H1 (cell line): ENCODE measurements around the gene PHYHD1. TPM values are rescaled to one million over a fixed set of nuclear protein-coding genes. Genes with fewer than 3 reads are reported as not detected.

ENCODE experiments used
- CTCF ChIA-PET: fragments of 300-600 bp; sonication (Branson Sonifier 250); formaldehyde crosslinking; loops from one replicate; lab custom pipeline; 2021; ENCODE audit not compliant: partially characterized antibody; lab: Charles Lee
- POLR2A ChIA-PET: fragments of 300-600 bp; sonication (Branson Sonifier 250); formaldehyde crosslinking; loops from one replicate; lab custom pipeline; 2021; ENCODE audit warnings: inconsistent platforms; ENCODE audit not compliant: partially characterized antibody; lab: Charles Lee
- DNase-seq, 2 experiments: peaks; one replicate each; pipeline versions ENCODE4 v3.0.0 to v3.0.0-alpha.2; 2010 to 2022; ENCODE audit warnings: low spot score in 2 of 2, low read depth in 1 of 2, mixed read lengths in 1 of 2
- FAIRE-seq: peaks from 2 replicates; lab custom pipeline; 2011; peaks lifted over from hg19 to GRCh38; lab: Jason Lieb, UNC
- H2AFZ ChIP-seq: 2 replicates; pipeline ENCODE4 v1.8.1; 2012; ENCODE audit warnings: low read length, inconsistent platforms
- H2AK5ac ChIP-seq: 2 replicates; pipeline ENCODE4 v1.6.1; 2013; ENCODE audit warnings: low read depth, low read length
- H2BK120ac ChIP-seq: replicated peaks from 2 replicates; pipeline ENCODE3; 2013; ENCODE audit warnings: low read depth, low read length, inconsistent platforms
- H2BK12ac ChIP-seq: 2 replicates; pipeline ENCODE4 v1.6.1; 2013; ENCODE audit warnings: low read depth, low read length
- H2BK15ac ChIP-seq: 2 replicates; pipeline ENCODE4 v1.6.1; 2013; ENCODE audit warnings: low read length
- H2BK20ac ChIP-seq: 2 replicates; pipeline ENCODE4 v1.6.1; 2013; ENCODE audit warnings: low read length
- H2BK5ac ChIP-seq: 2 replicates; pipeline ENCODE4 v1.6.1; 2013; ENCODE audit warnings: low read depth, low read length
- H3K14ac ChIP-seq: 2 replicates; pipeline ENCODE4 v1.6.1; 2013; ENCODE audit warnings: inconsistent platforms; ENCODE audit not compliant: insufficient read length
- H3K18ac ChIP-seq: 2 replicates; pipeline ENCODE4 v1.6.1; 2013; ENCODE audit warnings: low read length; ENCODE audit errors: extremely low read depth
- H3K23ac ChIP-seq: 2 replicates; pipeline ENCODE4 v1.6.1; 2013; ENCODE audit warnings: inconsistent platforms; ENCODE audit not compliant: insufficient read length
- H3K23me2 ChIP-seq: 2 replicates; pipeline ENCODE4 v1.6.1; 2013; ENCODE audit warnings: low read depth, low read length
- H3K27ac ChIP-seq: 2 replicates; pipeline ENCODE4 v1.6.1; 2011; ENCODE audit warnings: low read depth, low read length, inconsistent platforms
- H3K27me3 ChIP-seq, 4 experiments: replicated peaks in 1 of 4; 1 replicate in 1 of 4; 2 replicates in 3 of 4; pipeline versions ENCODE4 v1.6.1 to v1.8.1; 2011 to 2013; ENCODE audit warnings: low read length in 3 of 4, mild to moderate bottlenecking in 3 of 4, inconsistent platforms in 2 of 4, mixed read lengths in 2 of 4, moderate library complexity in 1 of 4; ENCODE audit not compliant: control insufficient read depth in 3 of 4, insufficient read depth in 3 of 4; ENCODE audit errors: extremely low read depth in 1 of 4
- H3K36me3 ChIP-seq, 4 experiments: 2 replicates each; pipeline versions ENCODE4 v1.6.1 to v1.8.1; 2011 to 2013; ENCODE audit warnings: mild to moderate bottlenecking in 4 of 4, low read length in 3 of 4, moderate library complexity in 2 of 4, control low read depth in 1 of 4, inconsistent platforms in 1 of 4; ENCODE audit not compliant: insufficient read depth in 4 of 4, control insufficient read depth in 2 of 4
- H3K4ac ChIP-seq: replicated peaks from 2 replicates; pipeline ENCODE3; 2013; ENCODE audit warnings: low read length, low read depth, mixed read lengths, inconsistent platforms; ENCODE audit not compliant: insufficient read length
- H3K4me1 ChIP-seq, 4 experiments: replicated peaks in 1 of 4; 1 replicate in 1 of 4; 2 replicates in 3 of 4; pipeline versions ENCODE4 v1.6.1 to v1.8.1; 2011 to 2013; ENCODE audit warnings: low read length in 3 of 4, inconsistent platforms in 2 of 4, mixed read lengths in 1 of 4; ENCODE audit not compliant: insufficient read depth in 4 of 4, control insufficient read depth in 3 of 4
- H3K4me2 ChIP-seq, 2 experiments: 2 replicates each; pipeline versions ENCODE4 v1.6.1 to v1.8.1; 2011 to 2013; ENCODE audit warnings: low read depth in 2 of 2, low read length in 2 of 2, control low read depth in 1 of 2, inconsistent platforms in 1 of 2, mild to moderate bottlenecking in 1 of 2; ENCODE audit not compliant: insufficient read depth in 1 of 2
- H3K4me3 ChIP-seq, 4 experiments: fragments of 200-600, 300-600 bp in 1 of 4; sonication (generic), shearing (Covaris generic), sonication (Bioruptor Twin) in 1 of 4; 2 replicates each; pipeline versions ENCODE4 v1.5.1 to v1.8.1; 2011 to 2016; ENCODE audit warnings: low read length in 4 of 4, low read depth in 3 of 4, control low read depth in 2 of 4, inconsistent platforms in 2 of 4, mild to moderate bottlenecking in 2 of 4, mixed read lengths in 1 of 4, moderate library complexity in 1 of 4; ENCODE audit not compliant: insufficient read depth in 2 of 4; ENCODE audit errors: extremely low read depth in 1 of 4
- H3K56ac ChIP-seq: replicated peaks from 2 replicates; pipeline ENCODE3; 2013; ENCODE audit warnings: low read depth, mild to moderate bottlenecking, mixed read lengths, low read length, inconsistent platforms; ENCODE audit not compliant: insufficient read length
- H3K79me1 ChIP-seq: 2 replicates; pipeline ENCODE4 v1.6.1; 2013; ENCODE audit warnings: low read depth, low read length, control low read depth
- H3K79me2 ChIP-seq, 2 experiments: 2 replicates each; pipeline versions ENCODE4 v1.6.1 to v1.8.1; 2012 to 2013; ENCODE audit warnings: low read length in 2 of 2, mild to moderate bottlenecking in 2 of 2, inconsistent platforms in 1 of 2; ENCODE audit not compliant: insufficient read depth in 2 of 2, control insufficient read depth in 1 of 2
- H3K9ac ChIP-seq, 4 experiments: replicated peaks in 1 of 4; 1 replicate in 1 of 4; 2 replicates in 3 of 4; pipeline versions ENCODE4 v1.6.1 to v1.8.1; 2011 to 2013; ENCODE audit warnings: low read depth in 3 of 4, low read length in 3 of 4, control low read depth in 2 of 4, mild to moderate bottlenecking in 2 of 4, moderate library complexity in 2 of 4, inconsistent platforms in 1 of 4; ENCODE audit errors: extremely low read depth in 1 of 4
- H3K9me3 ChIP-seq, 2 experiments: 2 replicates each; pipeline versions ENCODE4 v1.6.1 to v1.8.1; 2012 to 2013; ENCODE audit warnings: mild to moderate bottlenecking in 2 of 2, moderate library complexity in 2 of 2, control low read depth in 1 of 2, inconsistent platforms in 1 of 2, low read depth in 1 of 2, low read length in 1 of 2, mixed read lengths in 1 of 2; ENCODE audit not compliant: insufficient read depth in 2 of 2
- H4K20me1 ChIP-seq, 2 experiments: replicated peaks in 1 of 2; 2 replicates each; pipeline versions ENCODE3 to v1.8.1; 2011 to 2013; ENCODE audit warnings: inconsistent platforms in 2 of 2, low read length in 2 of 2, mild to moderate bottlenecking in 1 of 2; ENCODE audit not compliant: insufficient read depth in 2 of 2, control insufficient read depth in 1 of 2
- H4K5ac ChIP-seq: 2 replicates; pipeline ENCODE4 v1.6.1; 2013; ENCODE audit warnings: low read length, low read depth, mixed read lengths, inconsistent platforms; ENCODE audit not compliant: insufficient read length
- H4K8ac ChIP-seq: 2 replicates; pipeline ENCODE4 v1.8.0; 2013; ENCODE audit warnings: mild to moderate bottlenecking, moderate library complexity, low read length, inconsistent platforms; ENCODE audit not compliant: insufficient read depth; ENCODE audit errors: extremely low read depth
- H4K91ac ChIP-seq: replicated peaks from 2 replicates; pipeline ENCODE3; 2013; ENCODE audit warnings: low read length, mixed read lengths, inconsistent platforms; ENCODE audit not compliant: insufficient read length
- E2F6 ChIP-seq: IDR thresholded peaks from 2 replicates; pipeline ENCODE4 v1.6.1; 2012; ENCODE audit warnings: inconsistent platforms
- WGBS, 2 experiments: shearing (Covaris generic) in 1 of 2; methylation state at CpG; one replicate each; pipeline versions ENCODE4 v1.1.6 to v1.1.7; 2013 to 2015; ENCODE audit warnings: low lambda C conversion rate in 2 of 2, mixed read lengths in 2 of 2, inconsistent platforms in 1 of 2, low coverage in 1 of 2, missing lambda C conversion rate in 1 of 2; ENCODE audit not compliant: insufficient replicate concordance in 2 of 2, insufficient coverage in 1 of 2, insufficient read length in 1 of 2; ENCODE audit errors: extremely low coverage in 1 of 2, missing lambda C conversion rate in 1 of 2; 5-methylcytosine and 5-hydroxymethylcytosine counted together
- polyA plus RNA-seq, 7 experiments: library from polyadenylated mRNA; depleted of rRNA in 3 of 7; stranded (reverse) in 5 of 7; unstranded in 2 of 7; fragments of >200 nt in 5 of 7; fragments of 200-250 nt in 2 of 7; gene quantifications; 1 replicate in 5 of 7; 2 replicates in 1 of 7; 4 replicates in 1 of 7; pipeline versions ENCODE4 v1.2.1 to v1.2.3, GENCODE V29; 2011 to 2013; ENCODE audit warnings: missing spikeins in 2 of 7, mixed read lengths in 2 of 7
- total RNA-seq: library from RNA; stranded (reverse); fragmentation: NEBNext Ultra II Directional; extraction: Animal tissue kit (Norgen Biotek cat#: 25700); gene quantifications from 2 replicates; pipeline ENCODE4 v1.2.1, GENCODE V29; 2021

The PHYHD1 gene
- total and polyA plus RNA-seq, 2 of the 8 experiments (the other 6 are each of a cell fraction or from before 2014, with no cell fraction given), result 14.1 to 25.6 TPM

- CTCF ChIA-PET, result interaction anchor here (0.5 to 2.6 kb wide), 8 partner anchors 8 to 689 kb away, joined by 3 to 11 read pairs (median 3); no protein-coding TSS in a partner anchor
- Histone ChIP-seq H2AK5ac (no peak overlapping the region), H3K4ac (no peak overlapping the region), H2BK120ac (no peak overlapping the region), H2BK20ac (no peak overlapping the region), H2BK12ac (no peak overlapping the region), H4K8ac (no peak overlapping the region), H3K4me3 (no peak overlapping the region), H3K9me3 (no peaks in the 10 kb centered on the region), H3K79me2 (no peaks in the 10 kb centered on the region), H3K23me2 (no peaks in the 10 kb centered on the region), H2BK5ac (no peak overlapping the region), H3K56ac (no peak overlapping the region), H4K5ac (no peak overlapping the region), H4K20me1 (no peaks in the 10 kb centered on the region), H3K79me1 (no peaks in the 10 kb centered on the region), H3K27ac (no peak overlapping the region), H2BK15ac (no peak overlapping the region), H3K18ac (no peak overlapping the region), H3K23ac (no peak overlapping the region), H3K36me3 (no peaks in the 10 kb centered on the region), H3K9ac (no peak overlapping the region), H2AFZ (no peak overlapping the region), H3K4me1 (no peaks in the 10 kb centered on the region), H3K4me2 (no peak overlapping the region), H4K91ac (no peak overlapping the region), H3K14ac (no peak overlapping the region), H3K27me3 (no peaks in the 10 kb centered on the region)
- DNase-seq (no peak), FAIRE-seq (no peak)
- POLR2A ChIA-PET, result interaction anchor here (0.6 to 1.6 kb wide), 3 partner anchors 8 to 175 kb away, joined by 3 read pairs; no protein-coding TSS in a partner anchor
- 84% methylated on average over 11 of the region's 11 CpGs; no CpG with 5 or more reads in 1 of the 2 experiments for WGBS, 2 experiments
- TF ChIP-seq E2F6, result no peak
Observed at GRCh38 chr9:128936171-128936865, 15.5 kb downstream of the PHYHD1 start.
